H9 (cell line): ENCODE measurements around the gene TSFM. TPM values are rescaled to one million over a fixed set of nuclear protein-coding genes. Genes with fewer than 3 reads are reported as not detected.

ENCODE experiments used
- DNase-seq: peaks from one replicate; pipeline ENCODE4 v3.0.0-alpha.2; 2017
- H2AFZ ChIP-seq: one replicate; pipeline ENCODE4 v1.6.1; 2013; ENCODE audit warnings: mild to moderate bottlenecking, low read length, control low read depth, moderate library complexity
- H2AK5ac ChIP-seq: 2 replicates; pipeline ENCODE4 v1.6.1; 2013; ENCODE audit warnings: low read length, control low read depth, mixed read lengths; ENCODE audit not compliant: insufficient read length
- H2BK120ac ChIP-seq: one replicate; pipeline ENCODE4 v1.6.1; 2013; ENCODE audit warnings: low read depth, mild to moderate bottlenecking, low read length, control low read depth, inconsistent platforms; ENCODE audit not compliant: poor library complexity, severe bottlenecking
- H2BK12ac ChIP-seq: 2 replicates; pipeline ENCODE4 v1.6.1; 2013; ENCODE audit warnings: low read length, control low read depth, mixed read lengths, low read depth; ENCODE audit not compliant: insufficient read length
- H2BK15ac ChIP-seq: 2 replicates; pipeline ENCODE4 v1.6.1; 2013; ENCODE audit warnings: low read depth, low read length, control low read depth
- H2BK20ac ChIP-seq: one replicate; pipeline ENCODE4 v1.6.1; 2013; ENCODE audit warnings: low read depth, mild to moderate bottlenecking, low read length, control low read depth, inconsistent platforms; ENCODE audit not compliant: poor library complexity, severe bottlenecking
- H2BK5ac ChIP-seq: 2 replicates; pipeline ENCODE4 v1.6.1; 2013; ENCODE audit warnings: low read length, control low read depth, mixed read lengths; ENCODE audit not compliant: insufficient read length
- H3K14ac ChIP-seq: 2 replicates; pipeline ENCODE4 v1.6.1; 2013; ENCODE audit warnings: low read length, control low read depth; ENCODE audit not compliant: insufficient read depth
- H3K18ac ChIP-seq: 2 replicates; pipeline ENCODE4 v1.6.1; 2013; ENCODE audit warnings: low read depth, mild to moderate bottlenecking, mixed read lengths, low read length, control low read depth; ENCODE audit not compliant: insufficient read length
- H3K23ac ChIP-seq: 2 replicates; pipeline ENCODE4 v1.6.1; 2013; ENCODE audit warnings: low read length, control low read depth, mixed read lengths, low read depth; ENCODE audit not compliant: insufficient read length
- H3K23me2 ChIP-seq: 2 replicates; pipeline ENCODE4 v1.6.1; 2013; ENCODE audit warnings: low read depth, mild to moderate bottlenecking, mixed read lengths, low read length, control low read depth; ENCODE audit not compliant: insufficient read length, poor library complexity, severe bottlenecking
- H3K27ac ChIP-seq: 2 replicates; pipeline ENCODE4 v1.5.1; 2013; ENCODE audit warnings: low read length, control low read depth, mixed read lengths, low read depth; ENCODE audit not compliant: insufficient read length
- H3K27me3 ChIP-seq: 2 replicates; pipeline ENCODE4 v1.6.1; 2013; ENCODE audit warnings: low read length, control low read depth, inconsistent platforms; ENCODE audit not compliant: insufficient read depth
- H3K4ac ChIP-seq: 2 replicates; pipeline ENCODE4 v1.6.1; 2013; ENCODE audit warnings: low read depth, mild to moderate bottlenecking, control low read depth, inconsistent platforms, low read length, moderate library complexity
- H3K4me1 ChIP-seq: 2 replicates; pipeline ENCODE4 v1.6.1; 2013; ENCODE audit warnings: low read length, control low read depth, inconsistent platforms; ENCODE audit not compliant: insufficient read depth
- H3K4me2 ChIP-seq: 2 replicates; pipeline ENCODE4 v1.6.1; 2013; ENCODE audit warnings: low read length, control low read depth, mixed read lengths; ENCODE audit not compliant: insufficient read length, insufficient read depth
- H3K56ac ChIP-seq: 2 replicates; pipeline ENCODE4 v1.6.1; 2013; ENCODE audit warnings: low read depth, mild to moderate bottlenecking, mixed read lengths, low read length, control low read depth; ENCODE audit not compliant: insufficient read length
- H3K79me1 ChIP-seq: 2 replicates; pipeline ENCODE4 v1.6.1; 2013; ENCODE audit warnings: low read depth, mild to moderate bottlenecking, moderate library complexity, low read length, control low read depth, inconsistent platforms; ENCODE audit not compliant: insufficient read depth, poor library complexity, severe bottlenecking
- H3K79me2 ChIP-seq: 2 replicates; pipeline ENCODE4 v1.6.1; 2013; ENCODE audit warnings: low read length, control low read depth, inconsistent platforms; ENCODE audit not compliant: insufficient read depth
- H3K9ac ChIP-seq: 2 replicates; pipeline ENCODE4 v1.6.1; 2013; ENCODE audit warnings: low read length, control low read depth, mixed read lengths; ENCODE audit not compliant: insufficient read length; ENCODE audit errors: extremely low read depth
- H3K9me3 ChIP-seq: one replicate; pipeline ENCODE4 v1.6.1; 2013; ENCODE audit warnings: low read depth, low read length, inconsistent platforms; ENCODE audit not compliant: control insufficient read depth
- H3T11ph ChIP-seq: one replicate; pipeline ENCODE4 v1.6.1; 2013; ENCODE audit warnings: mild to moderate bottlenecking, low read length, control low read depth, inconsistent platforms
- H4K20me1 ChIP-seq: one replicate; pipeline ENCODE4 v1.6.1; 2013; ENCODE audit not compliant: control insufficient read depth, insufficient read length, insufficient read depth
- H4K5ac ChIP-seq: 2 replicates; pipeline ENCODE4 v1.6.1; 2013; ENCODE audit warnings: low read depth, mild to moderate bottlenecking, mixed read lengths, low read length, control low read depth; ENCODE audit not compliant: insufficient read length
- H4K8ac ChIP-seq: replicated peaks from 2 replicates; pipeline ENCODE4 v1.6.1; 2013; ENCODE audit warnings: low read length, control low read depth, mixed read lengths, low read depth; ENCODE audit not compliant: insufficient read length
- H4K91ac ChIP-seq: 2 replicates; pipeline ENCODE4 v1.6.1; 2013; ENCODE audit warnings: low read depth, mild to moderate bottlenecking, moderate library complexity, mixed read lengths, low read length, control low read depth; ENCODE audit not compliant: insufficient read length
- H3K27ac Mint-ChIP-seq, 3 experiments: 2 replicates in 2 of 3; 3 replicates in 1 of 3; pipeline ENCODE4 v1.8.0; 2020 to 2021; ENCODE audit warnings: mixed read lengths in 3 of 3, mild to moderate bottlenecking in 1 of 3, moderate library complexity in 1 of 3
- H3K27me3 Mint-ChIP-seq: 2 replicates; pipeline ENCODE4 v1.8.0; 2021; ENCODE audit warnings: low read depth, mild to moderate bottlenecking, moderate library complexity, mixed read lengths
- H3K36me3 Mint-ChIP-seq, 3 experiments: 2 replicates in 2 of 3; 3 replicates in 1 of 3; pipeline ENCODE4 v1.8.0; 2020 to 2021; ENCODE audit warnings: low read depth in 3 of 3, mixed read lengths in 3 of 3; ENCODE audit not compliant: insufficient read depth in 1 of 3
- H3K4me1 Mint-ChIP-seq, 2 experiments: 2 replicates each; pipeline ENCODE4 v1.8.0; 2020; ENCODE audit warnings: mixed read lengths in 2 of 2
- H3K4me3 Mint-ChIP-seq, 2 experiments: 2 replicates in 1 of 2; 3 replicates in 1 of 2; pipeline ENCODE4 v1.8.0; 2020 to 2021; ENCODE audit warnings: mild to moderate bottlenecking in 2 of 2, mixed read lengths in 2 of 2, moderate library complexity in 1 of 2
- H3K9me3 Mint-ChIP-seq, 2 experiments: 2 replicates in 1 of 2; 3 replicates in 1 of 2; pipeline ENCODE4 v1.8.0; 2020; ENCODE audit warnings: mild to moderate bottlenecking in 2 of 2, mixed read lengths in 2 of 2, moderate library complexity in 1 of 2
- WGBS: extraction: QIAGEN DNeasy Blood & Tissue Kit; methylation state at CpG from one replicate; pipeline ENCODE4 v1.1.7; 2013; ENCODE audit warnings: missing lambda C conversion rate, low lambda C conversion rate, mixed read lengths; ENCODE audit not compliant: insufficient read length; ENCODE audit errors: extremely low coverage; 5-methylcytosine and 5-hydroxymethylcytosine counted together
- total RNA-seq: library from RNA; stranded (reverse); gene quantifications from 2 replicates; pipeline ENCODE4 v1.2.1, GENCODE V29; 2021
- TF ChIP-seq, protein P1 (sequence below): fragments of 200-600 bp; sonication (generic); conservative IDR thresholded peaks from 3 replicates; pipeline ENCODE4 v1.8.0; 2021; ENCODE audit warnings: antibody characterized with exemption, mild to moderate bottlenecking

Gene TSFM
- total RNA-seq, 1 experiment from 2014 or later: 50.2 TPM

DNA sequence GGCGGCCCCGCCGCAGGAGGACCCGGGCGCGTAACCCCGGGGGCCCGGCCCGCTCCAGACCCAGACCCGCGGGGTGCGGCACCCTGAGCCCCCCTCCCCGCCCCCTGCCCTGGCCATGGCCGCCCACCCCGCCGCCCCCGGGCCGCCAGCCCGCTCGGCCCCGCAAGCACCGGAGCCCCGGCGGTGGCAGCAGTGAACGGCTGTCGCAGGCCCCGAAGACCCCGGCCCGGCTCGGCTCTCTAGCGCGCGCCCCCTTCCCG, 27.5 kb upstream of the TSFM start:
- Histone ChIP-seq H3K23me2 (peaks cover 17% of the 10 kb centered on the region), H3K4ac (no peak overlapping the region), H2BK5ac (no peak overlapping the region), H3K27ac (no peak overlapping the region), H2BK12ac (no peak overlapping the region), H4K8ac (no peak overlapping the region), H4K20me1 (no peaks in the 10 kb centered on the region), H3K79me1 (no peaks in the 10 kb centered on the region), H4K91ac (no peak overlapping the region), H3K56ac (no peak overlapping the region), H4K5ac (no peak overlapping the region), H2BK15ac (no peak overlapping the region), H3K14ac (no peak overlapping the region), H3K23ac (no peak overlapping the region), H3K18ac (no peak overlapping the region), H2AFZ (no peak overlapping the region), H2BK20ac (no peak overlapping the region), H3T11ph (no peak overlapping the region), H2AK5ac (no peak overlapping the region), H3K27me3 (peaks cover 11% of the 10 kb centered on the region), H3K9ac (no peak overlapping the region), H3K79me2 (peaks cover 13% of the 10 kb centered on the region; the same call in 1 of the 2 replicates), H3K4me2 (no peak overlapping the region), H3K4me1 (0 out of 2 replicates have a peak, but pooled peaks cover 7% of the 10 kb centered on the region), H3K9me3 (no peaks in the 10 kb centered on the region), H2BK120ac (no peak overlapping the region)
- no peak for DNase-seq
- H3K4me3 Mint-ChIP-seq: peak overlapping the region; percentile 30 to 81; a peak in 3 of 5 replicates
- H3K4me1 Mint-ChIP-seq: peaks cover 43 to 44% of the 10 kb centered on the region in 2 experiments
- H3K27me3 Mint-ChIP-seq: peaks cover 30% of the 10 kb centered on the region
- H3K27ac Mint-ChIP-seq: no peak overlapping the region
- H3K36me3 Mint-ChIP-seq: peaks cover 19 to 34% (median 20%) of the 10 kb centered on the region in 3 experiments
- peaks cover 0 to 2% of the 10 kb centered on the region in 2 experiments; a peak in 2 of 5 replicates for H3K9me3 Mint-ChIP-seq
- TF ChIP-seq, protein P1, sequence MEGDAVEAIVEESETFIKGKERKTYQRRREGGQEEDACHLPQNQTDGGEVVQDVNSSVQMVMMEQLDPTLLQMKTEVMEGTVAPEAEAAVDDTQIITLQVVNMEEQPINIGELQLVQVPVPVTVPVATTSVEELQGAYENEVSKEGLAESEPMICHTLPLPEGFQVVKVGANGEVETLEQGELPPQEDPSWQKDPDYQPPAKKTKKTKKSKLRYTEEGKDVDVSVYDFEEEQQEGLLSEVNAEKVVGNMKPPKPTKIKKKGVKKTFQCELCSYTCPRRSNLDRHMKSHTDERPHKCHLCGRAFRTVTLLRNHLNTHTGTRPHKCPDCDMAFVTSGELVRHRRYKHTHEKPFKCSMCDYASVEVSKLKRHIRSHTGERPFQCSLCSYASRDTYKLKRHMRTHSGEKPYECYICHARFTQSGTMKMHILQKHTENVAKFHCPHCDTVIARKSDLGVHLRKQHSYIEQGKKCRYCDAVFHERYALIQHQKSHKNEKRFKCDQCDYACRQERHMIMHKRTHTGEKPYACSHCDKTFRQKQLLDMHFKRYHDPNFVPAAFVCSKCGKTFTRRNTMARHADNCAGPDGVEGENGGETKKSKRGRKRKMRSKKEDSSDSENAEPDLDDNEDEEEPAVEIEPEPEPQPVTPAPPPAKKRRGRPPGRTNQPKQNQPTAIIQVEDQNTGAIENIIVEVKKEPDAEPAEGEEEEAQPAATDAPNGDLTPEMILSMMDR: no peak
- WGBS: no CpG with 5 or more reads among the region's 34 CpGs
